CD4-positive, alpha-beta T cell treated with Interleukin-2 at 100 ng/mL for 4 hours (primary cell): ENCODE measurements around the gene TRAPPC10.

Experiments
- DNase-seq: peaks from one replicate; pipeline ENCODE4 v3.0.0-alpha.2; 2020; ENCODE audit warnings: low spot score

TRAPPC10 gene

GRCh38 chr21:43981871-43982210 is 30.3 kb upstream of the TRAPPC10 start:
- DNase-seq: no peak

GRCh38 chr21:43982489-43983078 is 29.5 kb upstream of the TRAPPC10 start:
- DNase-seq: no peak

- DNase-seq: no peak
These were observed 28.7 kb upstream of the TRAPPC10 start for GRCh38 chr21:43983390-43983789.

DNA sequence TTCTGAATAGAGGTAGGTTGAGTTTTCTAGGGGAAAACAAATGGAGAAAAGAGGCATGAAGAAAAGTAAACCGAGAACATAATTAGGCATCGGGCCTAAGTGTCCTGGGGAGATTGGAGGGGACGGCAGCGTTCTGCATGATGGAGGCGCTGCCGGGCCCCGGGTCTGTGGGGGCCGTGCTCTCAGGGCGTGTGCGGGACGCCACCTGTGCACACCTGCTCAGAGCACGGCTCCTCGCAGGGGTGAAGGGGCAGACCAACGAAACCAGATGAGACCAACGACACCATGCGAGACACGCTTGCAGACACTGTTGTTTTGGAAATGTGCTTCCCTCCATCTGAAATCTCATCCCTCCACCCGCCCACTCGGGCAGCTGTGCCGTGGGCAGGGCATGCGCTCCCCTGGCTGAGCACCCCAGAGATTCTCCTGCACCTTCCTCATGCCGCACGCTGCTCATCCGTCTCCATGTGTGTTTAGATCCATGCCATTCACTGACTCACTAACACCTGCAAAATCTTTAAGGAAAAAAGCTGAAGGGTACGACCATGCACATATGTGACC is 28.2 kb upstream of the TRAPPC10 start:
- no peak for DNase-seq

DNA sequence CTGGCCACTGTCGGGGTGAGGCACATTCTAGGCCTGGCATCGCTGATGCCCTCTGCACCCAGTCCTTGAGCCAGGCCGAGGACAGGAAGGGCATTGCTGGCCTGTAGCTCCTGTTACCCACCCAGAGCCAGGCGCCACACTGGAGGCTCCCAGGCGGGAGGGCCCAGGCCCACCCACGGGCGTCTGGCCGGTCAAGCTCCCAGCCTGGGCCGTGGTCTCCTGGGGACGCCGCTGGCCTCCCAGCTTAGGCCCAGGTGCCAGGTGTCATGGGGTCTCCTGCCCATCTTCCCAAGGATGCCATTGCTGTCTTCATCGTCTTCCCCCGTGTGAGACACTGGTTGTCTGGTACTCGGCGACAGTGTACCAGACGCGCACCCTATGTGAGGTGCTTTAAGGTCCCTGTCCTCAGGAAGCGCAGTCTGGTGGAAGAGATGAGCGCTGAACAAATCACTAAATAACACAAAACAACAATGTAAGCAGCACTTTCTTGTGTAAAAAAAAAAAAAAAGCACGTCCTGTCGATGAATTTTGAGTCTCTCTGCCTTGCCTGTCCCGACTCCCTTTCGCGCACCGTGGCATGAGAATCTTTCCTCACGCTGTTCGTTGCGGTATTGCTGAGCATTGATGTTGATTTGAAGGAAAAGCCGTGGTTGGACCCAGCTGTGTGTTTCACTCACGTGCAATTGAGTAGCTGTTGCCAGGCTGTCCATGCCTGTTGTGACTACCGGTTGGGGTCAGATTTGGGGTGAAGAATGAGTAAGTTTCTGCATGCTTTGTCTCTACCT is 27.0 kb upstream of the TRAPPC10 start:
- no peak for DNase-seq

GRCh38 chr21:43985690-43986251 is 26.3 kb upstream of the TRAPPC10 start:
- DNase-seq: no peak

DNA sequence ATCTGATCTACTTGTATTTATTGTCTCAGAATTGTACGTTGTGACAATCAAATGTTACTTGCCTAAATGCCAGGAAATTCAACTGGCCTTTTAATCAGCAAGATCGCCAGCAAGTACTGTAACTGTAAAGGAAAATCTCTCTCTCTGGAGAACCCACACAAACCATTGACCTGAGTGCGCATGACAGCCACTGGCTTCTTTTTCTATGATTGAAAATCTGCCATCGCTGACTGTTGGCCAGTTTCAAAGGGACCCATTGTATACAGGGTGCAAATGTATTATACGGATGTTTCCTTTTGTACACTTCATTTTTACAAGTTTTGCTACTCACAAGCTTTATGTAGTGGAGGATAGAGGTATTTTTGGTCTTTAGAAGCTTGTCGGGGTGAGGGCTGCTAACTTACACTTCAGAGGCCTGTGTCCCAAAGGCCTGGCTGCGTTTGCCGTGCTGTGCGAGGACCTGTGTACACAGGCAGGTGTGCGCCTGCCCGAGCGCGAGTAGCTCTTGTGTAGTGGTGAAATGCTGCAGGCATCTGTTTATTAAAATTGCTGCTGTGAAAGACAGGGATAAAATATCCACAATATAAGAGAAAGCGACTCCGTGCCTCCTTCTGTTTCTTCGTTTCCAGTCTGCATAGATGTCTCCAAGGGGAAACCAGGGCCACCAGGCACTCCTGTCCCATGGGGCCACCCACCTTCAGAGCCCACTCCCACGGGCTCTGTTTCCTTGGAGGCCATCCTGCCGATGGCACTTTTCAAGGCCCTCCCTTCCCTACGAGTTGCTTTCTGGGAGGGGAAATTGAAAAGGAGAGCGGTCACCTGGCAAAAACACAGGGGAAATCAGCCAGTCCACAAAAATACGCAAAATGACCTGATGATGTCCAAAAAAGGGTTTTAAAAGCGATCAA is 25.3 kb upstream of the TRAPPC10 start:
- DNase-seq: no peak

DNA sequence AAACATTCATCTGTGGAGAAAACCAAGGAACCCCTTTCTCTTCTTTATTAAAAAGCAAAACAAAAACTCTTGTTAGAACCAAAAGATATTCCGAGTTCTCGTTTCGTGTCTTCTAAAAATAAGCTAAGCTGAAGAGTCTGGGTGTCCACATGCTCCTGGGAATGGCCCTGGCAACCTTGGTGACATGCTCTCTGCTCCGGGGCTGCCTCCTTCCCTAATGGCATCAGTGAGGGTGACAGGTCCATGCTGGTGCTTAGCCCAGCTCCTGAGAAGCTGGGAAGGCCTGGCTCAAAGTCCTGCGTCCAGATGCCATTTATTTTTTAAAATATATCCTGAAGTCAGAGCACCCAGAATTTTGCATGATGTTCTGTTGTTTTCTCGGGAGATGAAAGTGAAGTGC is 24.6 kb upstream of the TRAPPC10 start:
- no peak for DNase-seq

DNA sequence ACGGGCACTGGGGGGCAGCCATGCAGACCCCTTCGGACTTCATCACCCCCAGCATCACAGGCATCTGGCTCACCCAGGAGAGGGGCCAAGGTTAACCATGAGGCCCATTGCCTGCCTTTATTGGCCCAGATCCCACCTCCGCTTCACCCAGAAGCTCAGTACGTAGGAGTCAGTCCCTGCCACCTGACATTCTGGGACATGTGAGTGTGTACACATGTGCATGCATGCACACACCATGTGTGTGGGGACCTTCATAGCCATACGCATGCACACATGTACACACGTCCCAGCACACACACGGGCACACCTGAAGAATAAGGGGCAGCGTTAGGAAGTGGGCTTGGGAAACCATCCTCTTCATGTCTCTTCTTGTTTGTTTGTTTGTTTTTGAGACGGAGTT is 24.1 kb upstream of the TRAPPC10 start:
- DNase-seq: no peak

DNA sequence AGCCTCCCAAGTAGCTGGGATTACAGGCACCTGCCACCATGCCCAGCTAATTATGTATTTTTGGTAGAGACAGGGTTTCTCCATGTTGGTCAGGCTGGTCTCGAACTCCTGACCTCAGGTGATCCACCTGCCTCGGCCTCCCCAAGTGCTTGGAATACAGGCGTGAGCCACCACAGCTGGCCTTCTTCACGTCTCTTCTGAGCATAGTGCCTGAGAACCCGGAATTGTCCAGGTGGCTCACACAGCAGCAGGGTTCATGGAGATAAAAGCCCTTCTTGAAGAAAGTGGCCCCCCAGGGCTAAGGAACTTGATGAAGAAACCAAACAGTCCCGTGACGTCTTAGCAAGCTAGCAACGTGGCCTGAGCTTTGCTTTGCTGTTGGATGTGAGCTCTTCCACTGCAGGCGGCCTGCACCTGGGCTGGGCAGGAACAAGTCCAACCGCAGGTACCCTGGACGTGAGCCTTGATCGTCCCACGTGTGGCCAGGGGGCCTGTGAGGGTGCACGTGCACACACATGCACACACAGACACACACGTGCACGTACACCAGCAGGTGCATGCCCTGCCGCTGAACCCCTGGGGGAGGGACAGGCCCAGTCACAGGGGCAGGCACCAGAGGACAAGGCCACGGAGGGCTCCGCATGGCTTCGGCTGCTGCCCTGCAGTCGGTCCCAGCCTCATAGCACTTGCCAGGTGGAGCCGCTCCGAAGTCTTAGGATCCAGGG is 23.4 kb upstream of the TRAPPC10 start:
- no peak for DNase-seq

DNA sequence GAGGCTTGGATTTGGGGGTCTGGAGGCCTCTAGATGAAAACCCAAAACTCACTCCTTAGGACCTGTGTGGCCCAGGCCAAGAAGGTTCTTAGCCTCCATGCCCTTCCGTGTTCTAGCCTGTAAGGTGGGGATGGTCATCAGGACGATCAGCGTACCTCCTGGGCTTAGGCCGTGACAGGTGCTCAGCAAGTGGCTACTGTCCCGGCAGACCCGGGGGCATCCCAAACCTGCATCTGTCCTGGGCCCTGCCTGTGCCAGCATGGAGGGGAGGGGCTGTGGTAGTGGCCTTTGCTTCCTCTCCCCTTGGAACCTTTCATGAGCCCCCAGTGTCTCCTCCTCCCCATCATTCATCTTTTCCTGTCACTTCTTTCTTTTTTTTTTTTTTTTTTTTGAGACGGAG is 22.7 kb upstream of the TRAPPC10 start:
- no peak for DNase-seq

DNA sequence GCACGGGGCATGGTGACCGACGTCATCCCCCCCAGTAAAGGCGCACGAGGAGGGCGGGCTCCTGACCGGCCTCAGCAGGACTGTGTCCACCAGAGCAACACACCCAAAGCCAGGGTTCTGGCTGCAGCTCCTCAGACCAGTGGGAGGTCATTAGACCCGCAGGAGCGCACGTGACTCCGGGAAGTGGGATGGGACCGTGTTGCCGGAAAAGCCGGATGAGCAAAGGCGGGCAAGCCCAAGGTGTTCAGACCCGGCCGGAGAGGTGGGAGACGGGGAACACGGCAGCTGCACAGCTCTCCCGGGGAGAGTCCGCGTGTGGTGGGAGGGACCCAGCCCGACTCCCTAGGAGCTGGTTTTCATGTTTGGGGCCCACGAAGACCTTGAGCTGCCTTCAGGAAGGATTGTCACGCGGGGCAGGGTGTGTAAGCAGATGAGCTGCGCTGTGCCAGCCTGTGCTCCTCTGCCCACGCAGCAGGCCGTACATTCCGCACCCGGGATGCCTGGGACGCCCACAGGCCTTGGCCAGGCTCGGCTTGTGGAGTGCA is 20.6 kb upstream of the TRAPPC10 start:
- no peak for DNase-seq

DNA sequence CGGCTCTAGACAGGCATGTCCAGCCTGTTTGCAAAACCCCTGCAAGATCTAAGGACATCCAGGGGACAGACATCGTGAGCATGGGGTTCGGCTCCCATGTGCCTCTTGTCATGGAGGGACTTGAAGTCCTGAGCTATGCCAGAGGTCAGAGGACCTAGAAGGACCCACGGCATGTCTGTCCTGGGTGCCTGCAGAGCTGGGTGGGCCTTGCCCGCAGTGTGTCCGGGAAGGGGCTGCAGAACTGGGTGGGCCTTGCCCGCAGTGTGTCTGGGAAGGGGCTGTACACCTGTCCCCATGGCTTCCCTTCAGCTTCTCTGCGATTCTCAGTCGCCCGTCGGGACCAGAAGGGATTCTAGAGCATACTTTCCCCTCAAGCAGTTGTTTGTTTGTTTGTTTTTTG is 20.0 kb upstream of the TRAPPC10 start:
- no peak for DNase-seq

GRCh38 chr21:43993420-43993934 is 18.6 kb upstream of the TRAPPC10 start:
- DNase-seq: no peak

DNA sequence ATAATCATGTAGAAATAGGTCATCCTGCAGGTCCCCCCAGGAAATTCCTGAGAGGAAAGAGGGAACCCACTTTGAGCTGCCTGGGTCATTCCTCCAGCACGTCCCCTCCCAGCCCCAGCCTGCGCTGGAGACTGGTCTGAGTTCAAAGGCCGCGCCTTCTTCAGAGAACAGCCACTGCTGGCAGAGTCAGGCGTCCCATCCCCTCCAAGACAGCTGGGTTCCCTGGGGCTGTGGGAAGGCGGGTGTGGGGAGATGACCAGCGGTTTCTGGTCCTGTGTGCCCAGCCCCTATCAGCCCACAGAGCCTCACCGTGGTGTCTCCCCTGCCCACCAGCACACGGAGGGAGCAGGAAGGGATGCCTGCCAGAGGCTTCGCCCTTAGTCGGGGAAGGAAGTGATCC is 18.0 kb upstream of the TRAPPC10 start:
- DNase-seq: no peak

DNA sequence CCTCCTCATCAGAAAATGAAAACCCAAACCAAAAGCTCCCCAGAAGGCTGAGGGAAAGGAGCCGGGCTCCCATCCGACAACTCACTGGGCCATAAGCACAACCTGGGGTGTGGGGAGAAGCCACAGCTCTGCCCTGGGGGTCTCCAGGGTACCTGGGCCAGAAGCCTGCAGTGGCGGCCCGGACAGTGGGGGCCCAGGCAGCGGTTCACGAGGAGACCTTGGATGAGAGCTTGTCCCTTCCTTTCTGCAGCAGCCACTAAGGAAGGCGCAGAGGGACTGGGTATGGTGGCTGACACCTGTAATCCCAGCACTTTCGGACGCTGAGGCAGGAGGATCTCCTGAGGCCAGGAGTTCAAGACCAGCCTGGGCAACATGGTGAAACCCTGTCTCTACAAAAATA is 17.5 kb upstream of the TRAPPC10 start:
- DNase-seq: no peak

DNA sequence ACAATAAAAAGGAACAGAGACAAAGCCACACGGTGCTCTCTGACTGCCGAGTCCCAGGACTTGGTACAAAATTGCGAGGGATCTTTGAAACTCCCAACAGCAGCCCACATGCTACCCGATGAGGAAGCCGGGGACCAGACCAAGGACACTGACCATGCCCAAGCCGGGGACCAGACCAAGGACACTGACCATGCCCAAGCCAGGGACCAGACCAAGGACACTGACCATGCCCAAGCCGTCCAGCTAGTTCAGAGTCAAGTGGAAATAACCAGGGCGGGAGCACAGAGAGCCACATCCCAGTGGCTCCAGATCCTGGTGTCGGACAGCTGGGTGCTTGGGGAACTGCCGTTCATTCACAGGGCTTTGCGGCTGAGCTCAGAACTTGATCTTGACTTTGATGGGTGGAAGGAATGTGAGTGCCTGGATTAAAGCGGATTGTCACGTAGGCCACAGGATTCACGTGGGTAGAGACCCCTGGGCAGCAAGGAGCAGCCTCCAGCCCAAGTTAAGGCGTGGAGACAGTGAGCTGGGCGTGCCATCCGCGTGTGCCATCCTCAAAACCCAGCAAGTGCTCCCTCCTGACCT is 16.5 kb upstream of the TRAPPC10 start:
- DNase-seq: no peak

- DNase-seq: no peak
These were observed 14.1 kb upstream of the TRAPPC10 start for GRCh38 chr21:43997766-43998742.

- DNase-seq: no peak
These were observed 11.7 kb upstream of the TRAPPC10 start for GRCh38 chr21:44000360-44000759.

DNA sequence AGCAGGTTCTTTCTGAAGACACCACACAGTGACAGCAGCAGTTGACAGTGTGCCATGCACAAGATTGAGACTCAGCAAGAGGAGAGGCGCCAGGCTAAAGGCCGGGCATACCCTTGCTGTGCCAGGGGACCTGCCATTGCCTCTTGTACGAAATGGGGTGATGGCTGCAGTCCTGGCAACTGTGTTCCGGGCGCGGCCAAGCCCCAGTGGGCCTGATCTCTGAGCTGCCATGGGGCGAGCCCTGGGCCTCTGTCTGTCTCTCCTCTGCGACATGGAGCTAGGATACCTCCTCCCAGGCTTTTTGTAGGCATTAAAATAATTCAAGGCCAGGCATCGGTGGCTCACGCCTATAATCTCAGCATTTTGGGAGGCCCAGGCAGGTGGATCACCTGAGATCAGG is 9.6 kb upstream of the TRAPPC10 start:
- DNase-seq: no peak
